ENCODE results near the gene PPP1R16B. TPM values are rescaled to one million over a fixed set of nuclear protein-coding genes. Genes with fewer than 3 reads are reported as not detected.

PPP1R16B gene
- 0.33 and 0.40 TPM in 2 replicates for total RNA-seq
- 0.28 TPM in 1 of 2 replicates, not detected in the other for polyA plus RNA-seq

GRCh38 chr20:38805502-38805957 lies at the start of gene PPP1R16B:
Gene PPP1R16B, plus strand, starts transcription at chr20:38805697. Its CDS starts 30,229 bp downstream, at chr20:38835926.
- 3% methylated on average over 36 of the region's 40 CpGs for WGBS (ENCODE audit: low lambda C conversion rate, missing lambda C conversion rate)
- H3K27ac ChIP-seq, result no peak within 1 kb of the TSS

GRCh38 chr20:38757145-38757775 lies 48.2 kb upstream of the PPP1R16B start:
- H3K9me3 ChIP-seq (ENCODE audit: low read depth), result no peaks in the 10 kb centered on the region
- DNase-seq (ENCODE audit: low spot score), result no peak
- 89% methylated on average over 7 of the region's 7 CpGs for WGBS (ENCODE audit: low lambda C conversion rate, missing lambda C conversion rate)

More at GRCh38 chr20:38805502-38805957, at the start of gene PPP1R16B:
- Histone ChIP-seq H3K4me3 (peak within 1 kb of the TSS; percentile 36), H4K20me1 (ENCODE audit: insufficient read depth, poor library complexity, severe bottlenecking) (no peaks in the 10 kb centered on the region), H3K79me2 (no peaks in the 10 kb centered on the region), H3K27me3 (peaks cover 61% of the 10 kb centered on the region), H3K9me3 (ENCODE audit: low read depth) (no peaks in the 10 kb centered on the region), H3K4me1 (ENCODE audit: insufficient read depth) (peaks cover 12% of the 10 kb centered on the region), H3K4me2 (peak within 1 kb of the TSS; percentile 100), H2AFZ (peak within 1 kb of the TSS; percentile 78), H3K9me2 (replicated peaks; ENCODE audit: insufficient read depth) (no peaks in the 10 kb centered on the region), H3K36me3 (replicated peaks; ENCODE audit: insufficient read depth, low read depth) (no peaks in the 10 kb centered on the region)
- DNase-seq (ENCODE audit: low spot score), result peak; percentile 42
- TF ChIP-seq EZH2phosphoT487 (IDR thresholded peaks at IDR 0.05; ENCODE audit: low read depth, severe bottlenecking, unreplicated experiment), result no peak
- no peak for TF ChIP-seq EZH2 (IDR thresholded peaks at IDR 0.05; ENCODE audit: borderline replicate concordance)
- no peak for TF ChIP-seq CTCF (IDR thresholded peaks at IDR 0.05; ENCODE audit: poor library complexity)

GRCh38 chr20:38759106-38759505 lies 46.4 kb upstream of the PPP1R16B start:
- Histone ChIP-seq H4K20me1 (ENCODE audit: insufficient read depth, poor library complexity, severe bottlenecking) (no peaks in the 10 kb centered on the region), H3K36me3 (replicated peaks; ENCODE audit: insufficient read depth, low read depth) (no peaks in the 10 kb centered on the region), H3K27me3 (no peaks in the 10 kb centered on the region), H3K9me2 (replicated peaks; ENCODE audit: insufficient read depth) (no peaks in the 10 kb centered on the region), H2AFZ (no peak overlapping the region), H3K4me1 (ENCODE audit: insufficient read depth) (no peaks in the 10 kb centered on the region), H3K4me2 (no peak overlapping the region), H3K4me3 (no peak overlapping the region), H3K27ac (no peak overlapping the region), H3K79me2 (no peaks in the 10 kb centered on the region), H3K9me3 (ENCODE audit: low read depth) (no peaks in the 10 kb centered on the region)
- 98% methylated on average over 7 of the region's 7 CpGs for WGBS (ENCODE audit: low lambda C conversion rate, missing lambda C conversion rate)
- no peak for DNase-seq (ENCODE audit: low spot score)
- TF ChIP-seq EZH2 (IDR thresholded peaks at IDR 0.05; ENCODE audit: borderline replicate concordance), result no peak
- TF ChIP-seq EZH2phosphoT487 (IDR thresholded peaks at IDR 0.05; ENCODE audit: low read depth, severe bottlenecking, unreplicated experiment), result no peak
- TF ChIP-seq CTCF (IDR thresholded peaks at IDR 0.05; ENCODE audit: poor library complexity), result no peak

More at GRCh38 chr20:38757145-38757775, 48.2 kb upstream of the PPP1R16B start:
- TF ChIP-seq EZH2phosphoT487 (IDR thresholded peaks at IDR 0.05; ENCODE audit: low read depth, severe bottlenecking, unreplicated experiment), result no peak
- no peak overlapping the region for H3K4me2 ChIP-seq
- no peak overlapping the region for H3K4me3 ChIP-seq
- H4K20me1 ChIP-seq (ENCODE audit: insufficient read depth, poor library complexity, severe bottlenecking), result no peaks in the 10 kb centered on the region
- no peaks in the 10 kb centered on the region for H3K9me2 ChIP-seq (replicated peaks; ENCODE audit: insufficient read depth)
- no peak overlapping the region for H3K27ac ChIP-seq
- H2AFZ ChIP-seq, result no peak overlapping the region
- no peaks in the 10 kb centered on the region for H3K4me1 ChIP-seq (ENCODE audit: insufficient read depth)
- peaks cover under 1% of the 10 kb centered on the region for H3K79me2 ChIP-seq
- no peaks in the 10 kb centered on the region for H3K27me3 ChIP-seq
- no peaks in the 10 kb centered on the region for H3K36me3 ChIP-seq (replicated peaks; ENCODE audit: insufficient read depth, low read depth)

- H3K4me3 ChIP-seq, result no peak overlapping the region
- no peaks in the 10 kb centered on the region for H3K9me2 ChIP-seq (replicated peaks; ENCODE audit: insufficient read depth)
- H3K27ac ChIP-seq, result no peak overlapping the region
- H3K36me3 ChIP-seq (replicated peaks; ENCODE audit: insufficient read depth, low read depth), result no peaks in the 10 kb centered on the region
- H2AFZ ChIP-seq, result no peak overlapping the region
- no peaks in the 10 kb centered on the region for H3K27me3 ChIP-seq
- no peak for TF ChIP-seq EZH2 (IDR thresholded peaks at IDR 0.05; ENCODE audit: borderline replicate concordance)
- TF ChIP-seq CTCF (IDR thresholded peaks at IDR 0.05; ENCODE audit: poor library complexity), result no peak
- no peak for TF ChIP-seq EZH2phosphoT487 (IDR thresholded peaks at IDR 0.05; ENCODE audit: low read depth, severe bottlenecking, unreplicated experiment)
- H4K20me1 ChIP-seq (ENCODE audit: insufficient read depth, poor library complexity, severe bottlenecking), result no peaks in the 10 kb centered on the region
- no peak overlapping the region for H3K4me2 ChIP-seq
- H3K9me3 ChIP-seq (ENCODE audit: low read depth), result no peaks in the 10 kb centered on the region
- no peak for DNase-seq (ENCODE audit: low spot score)
- H3K79me2 ChIP-seq, result no peaks in the 10 kb centered on the region
- WGBS (ENCODE audit: low lambda C conversion rate, missing lambda C conversion rate), result 88% methylated on average over 4 of the region's 4 CpGs
- H3K4me1 ChIP-seq (ENCODE audit: insufficient read depth), result peaks cover 4% of the 10 kb centered on the region
Observed at GRCh38 chr20:38760978-38761377, 44.5 kb upstream of the PPP1R16B start.
